Measurements from ENCODE around the gene ZNF738.
A peak's percentile ranks its signal among the peaks of the same experiment; 100 is the strongest.

Gene ZNF738

GRCh38 chr19:21410166-21410565 lies 51.4 kb downstream of the ZNF738 start:
- Histone ChIP-seq H3K4me1 (ENCODE audit: control insufficient read depth, insufficient read depth, low read depth, low read length) (no peaks in the 10 kb centered on the region), H3K9me3 (ENCODE audit: control insufficient read depth, low read length) (peaks cover 89% of the 10 kb centered on the region)

GRCh38 chr19:21422244-21422643 lies 63.4 kb downstream of the ZNF738 start:
- Histone ChIP-seq H2BK12ac (ENCODE audit: low read length in 2 of 2) (no peak overlapping the region), H3K27me3 (ENCODE audit: control insufficient read depth in 1 of 2, insufficient read depth in 1 of 2, low read length in 2 of 2) (no peaks in the 10 kb centered on the region), H2AFZ (ENCODE audit: low read depth, low read length) (no peak overlapping the region), H3K4me1 (ENCODE audit: control insufficient read depth, insufficient read depth, low read depth, low read length) (no peaks in the 10 kb centered on the region), H4K91ac (ENCODE audit: low read length) (no peak overlapping the region), H2BK15ac (ENCODE audit: low read depth, poor library complexity, severe bottlenecking) (no peak overlapping the region), H3K23ac (ENCODE audit: low read length in 2 of 2) (no peak overlapping the region), H3K9ac (ENCODE audit: low read length) (no peak overlapping the region), H3K9me3 (ENCODE audit: control insufficient read depth, low read length) (peaks cover 94% of the 10 kb centered on the region), H3K4me2 (ENCODE audit: low read length, poor library complexity, severe bottlenecking) (no peak overlapping the region), H4K8ac (ENCODE audit: low read length) (no peak overlapping the region), H3K27ac (ENCODE audit: low read length, poor library complexity, severe bottlenecking) (no peak overlapping the region), H3K14ac (ENCODE audit: low read length in 2 of 2) (no peak overlapping the region), H2BK5ac (ENCODE audit: low read depth, low read length, poor library complexity, severe bottlenecking) (no peak overlapping the region), H2AK5ac (ENCODE audit: low read length, severe bottlenecking) (no peak overlapping the region), H3K79me1 (replicated peaks; ENCODE audit: low read length, poor library complexity, severe bottlenecking) (no peaks in the 10 kb centered on the region), H3K18ac (ENCODE audit: low read depth in 1 of 2, low read length in 2 of 2) (no peak overlapping the region), H3K36me3 (ENCODE audit: control insufficient read depth in 1 of 2, insufficient read depth in 2 of 2, low read depth in 1 of 2, low read length in 2 of 2) (peaks cover 3 to 4% of the 10 kb centered on the region in 2 experiments), H3K4me3 (ENCODE audit: insufficient read depth in 1 of 2, low read depth in 1 of 2, low read length in 2 of 2) (peak overlapping the region in 1 of 2 experiments; percentile 56), H3K4ac (ENCODE audit: low read depth in 1 of 2, low read length in 2 of 2) (no peak overlapping the region), H2BK120ac (ENCODE audit: low read depth, low read length) (no peak overlapping the region)
- DNase-seq: no peak

More at GRCh38 chr19:21410166-21410565, 51.4 kb downstream of the ZNF738 start:
- no peak overlapping the region for H3K23ac ChIP-seq (ENCODE audit: low read length in 2 of 2)
- peaks cover 36 to 75% of the 10 kb centered on the region in 2 experiments for H3K36me3 ChIP-seq (ENCODE audit: control insufficient read depth in 1 of 2, insufficient read depth in 2 of 2, low read depth in 1 of 2, low read length in 2 of 2)
- H3K18ac ChIP-seq (ENCODE audit: low read depth in 1 of 2, low read length in 2 of 2): no peak overlapping the region
- DNase-seq: no peak
- no peak overlapping the region for H3K4me2 ChIP-seq (ENCODE audit: low read length, poor library complexity, severe bottlenecking)
- H3K4ac ChIP-seq (ENCODE audit: low read depth in 1 of 2, low read length in 2 of 2): no peak overlapping the region
- peaks cover 7% of the 10 kb centered on the region for H3K79me1 ChIP-seq (replicated peaks; ENCODE audit: low read length, poor library complexity, severe bottlenecking)
- no peak overlapping the region for H3K14ac ChIP-seq (ENCODE audit: low read length in 2 of 2)
- no CpG with 5 or more reads among the region's 1 CpG for WGBS
- H2BK12ac ChIP-seq (ENCODE audit: low read length in 2 of 2): no peak overlapping the region
- H2BK5ac ChIP-seq (ENCODE audit: low read depth, low read length, poor library complexity, severe bottlenecking): no peak overlapping the region
- H4K91ac ChIP-seq (ENCODE audit: low read length): no peak overlapping the region
- no peaks in the 10 kb centered on the region for H3K27me3 ChIP-seq (ENCODE audit: control insufficient read depth in 1 of 2, insufficient read depth in 1 of 2, low read length in 2 of 2)
- H3K4me3 ChIP-seq (ENCODE audit: insufficient read depth in 1 of 2, low read depth in 1 of 2, low read length in 2 of 2): no peak overlapping the region
- no peak overlapping the region for H3K9ac ChIP-seq (ENCODE audit: low read length)
- H2AK5ac ChIP-seq (ENCODE audit: low read length, severe bottlenecking): no peak overlapping the region
- H3K27ac ChIP-seq (ENCODE audit: low read length, poor library complexity, severe bottlenecking): no peak overlapping the region
- no peak overlapping the region for H2AFZ ChIP-seq (ENCODE audit: low read depth, low read length)
- no peak overlapping the region for H2BK15ac ChIP-seq (ENCODE audit: low read depth, poor library complexity, severe bottlenecking)
- H2BK120ac ChIP-seq (ENCODE audit: low read depth, low read length): no peak overlapping the region
- no peak overlapping the region for H4K8ac ChIP-seq (ENCODE audit: low read length)

- no peak overlapping the region for H2BK15ac ChIP-seq (ENCODE audit: low read depth, poor library complexity, severe bottlenecking)
- peaks cover 3 to 4% of the 10 kb centered on the region in 2 experiments for H3K36me3 ChIP-seq (ENCODE audit: control insufficient read depth in 1 of 2, insufficient read depth in 2 of 2, low read depth in 1 of 2, low read length in 2 of 2)
- no peak overlapping the region for H2BK5ac ChIP-seq (ENCODE audit: low read depth, low read length, poor library complexity, severe bottlenecking)
- H4K8ac ChIP-seq (ENCODE audit: low read length): no peak overlapping the region
- no peak overlapping the region for H3K4me2 ChIP-seq (ENCODE audit: low read length, poor library complexity, severe bottlenecking)
- peak overlapping the region in 1 of 2 experiments; percentile 56 for H3K4me3 ChIP-seq (ENCODE audit: insufficient read depth in 1 of 2, low read depth in 1 of 2, low read length in 2 of 2)
- H2BK12ac ChIP-seq (ENCODE audit: low read length in 2 of 2): no peak overlapping the region
- no peaks in the 10 kb centered on the region for H3K79me1 ChIP-seq (replicated peaks; ENCODE audit: low read length, poor library complexity, severe bottlenecking)
- H3K27ac ChIP-seq (ENCODE audit: low read length, poor library complexity, severe bottlenecking): no peak overlapping the region
- H2AFZ ChIP-seq (ENCODE audit: low read depth, low read length): no peak overlapping the region
- H2BK120ac ChIP-seq (ENCODE audit: low read depth, low read length): no peak overlapping the region
- H3K4ac ChIP-seq (ENCODE audit: low read depth in 1 of 2, low read length in 2 of 2): no peak overlapping the region
- H3K23ac ChIP-seq (ENCODE audit: low read length in 2 of 2): no peak overlapping the region
- no peaks in the 10 kb centered on the region for H3K4me1 ChIP-seq (ENCODE audit: control insufficient read depth, insufficient read depth, low read depth, low read length)
- H4K91ac ChIP-seq (ENCODE audit: low read length): no peak overlapping the region
- H2AK5ac ChIP-seq (ENCODE audit: low read length, severe bottlenecking): no peak overlapping the region
- no peaks in the 10 kb centered on the region for H3K27me3 ChIP-seq (ENCODE audit: control insufficient read depth in 1 of 2, insufficient read depth in 1 of 2, low read length in 2 of 2)
- H3K14ac ChIP-seq (ENCODE audit: low read length in 2 of 2): no peak overlapping the region
- 100% methylated on average over 1 of the region's 1 CpG for WGBS
- no peak overlapping the region for H3K9ac ChIP-seq (ENCODE audit: low read length)
- H3K9me3 ChIP-seq (ENCODE audit: control insufficient read depth, low read length): peaks cover 96% of the 10 kb centered on the region
- DNase-seq: no peak
- H3K18ac ChIP-seq (ENCODE audit: low read depth in 1 of 2, low read length in 2 of 2): no peak overlapping the region
These were observed 64.5 kb downstream of the ZNF738 start for GRCh38 chr19:21423057-21424041.

All from mesenchymal stem cell (in vitro differentiated cells and primary cell).